ENCODE measurements around the gene NCBP2.

NCBP2 gene

GRCh38 chr3:196931157-196931556, 11.2 kb downstream of the NCBP2 start:
- Histone ChIP-seq H2BK15ac (ENCODE audit: low read depth, poor library complexity, severe bottlenecking) (no peak overlapping the region), H2BK120ac (ENCODE audit: low read depth, low read length) (no peak overlapping the region), H3K18ac (ENCODE audit: low read depth in 1 of 2, low read length in 2 of 2) (no peak overlapping the region), H2BK12ac (ENCODE audit: low read length in 2 of 2) (no peak overlapping the region), H4K91ac (ENCODE audit: low read length) (no peak overlapping the region), H3K27ac (ENCODE audit: low read length, poor library complexity, severe bottlenecking) (no peak overlapping the region), H3K4me2 (ENCODE audit: low read length, poor library complexity, severe bottlenecking) (no peak overlapping the region), H3K4ac (ENCODE audit: low read depth in 1 of 2, low read length in 2 of 2) (no peak overlapping the region), H3K23ac (ENCODE audit: low read length in 2 of 2) (no peak overlapping the region), H3K79me1 (replicated peaks; ENCODE audit: low read length, poor library complexity, severe bottlenecking) (peaks cover 8% of the 10 kb centered on the region), H3K4me3 (ENCODE audit: insufficient read depth in 1 of 2, low read depth in 1 of 2, low read length in 2 of 2) (no peak overlapping the region), H3K27me3 (ENCODE audit: control insufficient read depth in 1 of 2, insufficient read depth in 1 of 2, low read length in 2 of 2) (no peaks in the 10 kb centered on the region), H3K9me3 (ENCODE audit: control insufficient read depth, low read length) (no peaks in the 10 kb centered on the region), H3K9ac (ENCODE audit: low read length) (no peak overlapping the region), H3K4me1 (ENCODE audit: control insufficient read depth, insufficient read depth, low read depth, low read length) (no peaks in the 10 kb centered on the region), H2BK5ac (ENCODE audit: low read depth, low read length, poor library complexity, severe bottlenecking) (no peak overlapping the region), H2AFZ (ENCODE audit: low read depth, low read length) (no peak overlapping the region), H2AK5ac (ENCODE audit: low read length, severe bottlenecking) (no peak overlapping the region), H3K14ac (ENCODE audit: low read length in 2 of 2) (no peak overlapping the region), H4K8ac (ENCODE audit: low read length) (no peak overlapping the region), H3K36me3 (ENCODE audit: control insufficient read depth in 1 of 2, insufficient read depth in 2 of 2, low read depth in 1 of 2, low read length in 2 of 2) (peaks cover 29 to 76% of the 10 kb centered on the region in 2 experiments)
- WGBS = 96% methylated on average over 1 of the region's 4 CpGs
- DNase-seq = no peak

- Histone ChIP-seq H2AK5ac (ENCODE audit: low read length, severe bottlenecking) (no peak overlapping the region), H3K4me2 (ENCODE audit: low read length, poor library complexity, severe bottlenecking) (no peak overlapping the region), H2AFZ (ENCODE audit: low read depth, low read length) (no peak overlapping the region), H3K27ac (ENCODE audit: low read length, poor library complexity, severe bottlenecking) (no peak overlapping the region), H3K4ac (ENCODE audit: low read depth in 1 of 2, low read length in 2 of 2) (no peak overlapping the region), H3K4me3 (ENCODE audit: insufficient read depth in 1 of 2, low read depth in 1 of 2, low read length in 2 of 2) (no peak overlapping the region), H3K27me3 (ENCODE audit: control insufficient read depth in 1 of 2, insufficient read depth in 1 of 2, low read length in 2 of 2) (no peaks in the 10 kb centered on the region), H3K4me1 (ENCODE audit: control insufficient read depth, insufficient read depth, low read depth, low read length) (no peaks in the 10 kb centered on the region), H2BK15ac (ENCODE audit: low read depth, poor library complexity, severe bottlenecking) (no peak overlapping the region), H4K91ac (ENCODE audit: low read length) (no peak overlapping the region), H3K9me3 (ENCODE audit: control insufficient read depth, low read length) (no peaks in the 10 kb centered on the region), H3K36me3 (ENCODE audit: control insufficient read depth in 1 of 2, insufficient read depth in 2 of 2, low read depth in 1 of 2, low read length in 2 of 2) (peaks cover 24 to 74% of the 10 kb centered on the region in 2 experiments), H3K9ac (ENCODE audit: low read length) (no peak overlapping the region), H3K14ac (ENCODE audit: low read length in 2 of 2) (no peak overlapping the region), H2BK12ac (ENCODE audit: low read length in 2 of 2) (no peak overlapping the region), H3K23ac (ENCODE audit: low read length in 2 of 2) (no peak overlapping the region), H4K8ac (ENCODE audit: low read length) (no peak overlapping the region), H2BK5ac (ENCODE audit: low read depth, low read length, poor library complexity, severe bottlenecking) (no peak overlapping the region), H3K18ac (ENCODE audit: low read depth in 1 of 2, low read length in 2 of 2) (no peak overlapping the region), H3K79me1 (replicated peaks; ENCODE audit: low read length, poor library complexity, severe bottlenecking) (peaks cover 7% of the 10 kb centered on the region), H2BK120ac (ENCODE audit: low read depth, low read length) (no peak overlapping the region)
- 95% methylated on average over 7 of the region's 7 CpGs for WGBS
- DNase-seq = no peak
Measured at GRCh38 chr3:196927571-196928453, 14.5 kb downstream of the NCBP2 start.

- Histone ChIP-seq H3K9me3 (ENCODE audit: control insufficient read depth, low read length) (no peaks in the 10 kb centered on the region), H3K4me3 (ENCODE audit: insufficient read depth in 1 of 2, low read depth in 1 of 2, low read length in 2 of 2) (no peak overlapping the region), H4K8ac (ENCODE audit: low read length) (no peak overlapping the region), H2AK5ac (ENCODE audit: low read length, severe bottlenecking) (no peak overlapping the region), H3K27me3 (ENCODE audit: control insufficient read depth in 1 of 2, insufficient read depth in 1 of 2, low read length in 2 of 2) (no peaks in the 10 kb centered on the region), H2BK5ac (ENCODE audit: low read depth, low read length, poor library complexity, severe bottlenecking) (no peak overlapping the region), H3K27ac (ENCODE audit: low read length, poor library complexity, severe bottlenecking) (no peak overlapping the region), H3K79me1 (replicated peaks; ENCODE audit: low read length, poor library complexity, severe bottlenecking) (no peaks in the 10 kb centered on the region), H2BK15ac (ENCODE audit: low read depth, poor library complexity, severe bottlenecking) (no peak overlapping the region), H3K4me1 (ENCODE audit: control insufficient read depth, insufficient read depth, low read depth, low read length) (no peaks in the 10 kb centered on the region), H2AFZ (ENCODE audit: low read depth, low read length) (no peak overlapping the region), H3K4ac (ENCODE audit: low read depth in 1 of 2, low read length in 2 of 2) (no peak overlapping the region), H3K14ac (ENCODE audit: low read length in 2 of 2) (no peak overlapping the region), H3K36me3 (ENCODE audit: control insufficient read depth in 1 of 2, insufficient read depth in 2 of 2, low read depth in 1 of 2, low read length in 2 of 2) (peaks cover 11 to 59% of the 10 kb centered on the region in 2 experiments), H3K4me2 (ENCODE audit: low read length, poor library complexity, severe bottlenecking) (no peak overlapping the region), H3K9ac (ENCODE audit: low read length) (no peak overlapping the region), H2BK12ac (ENCODE audit: low read length in 2 of 2) (no peak overlapping the region), H3K18ac (ENCODE audit: low read depth in 1 of 2, low read length in 2 of 2) (no peak overlapping the region), H4K91ac (ENCODE audit: low read length) (no peak overlapping the region), H2BK120ac (ENCODE audit: low read depth, low read length) (no peak overlapping the region), H3K23ac (ENCODE audit: low read length in 2 of 2) (no peak overlapping the region)
- WGBS = 100% methylated on average over 2 of the region's 2 CpGs
- no peak for DNase-seq
Measured at GRCh38 chr3:196920733-196921132, 21.6 kb downstream of the NCBP2 start.

- Histone ChIP-seq H3K4me1 (ENCODE audit: control insufficient read depth, insufficient read depth, low read depth, low read length) (no peaks in the 10 kb centered on the region), H3K27ac (ENCODE audit: low read length, poor library complexity, severe bottlenecking) (no peak overlapping the region), H3K9ac (ENCODE audit: low read length) (no peak overlapping the region), H3K14ac (ENCODE audit: low read length in 2 of 2) (no peak overlapping the region), H2AFZ (ENCODE audit: low read depth, low read length) (no peak overlapping the region), H3K9me3 (ENCODE audit: control insufficient read depth, low read length) (no peaks in the 10 kb centered on the region), H3K4ac (ENCODE audit: low read depth in 1 of 2, low read length in 2 of 2) (no peak overlapping the region), H4K8ac (ENCODE audit: low read length) (no peak overlapping the region), H3K36me3 (ENCODE audit: control insufficient read depth in 1 of 2, insufficient read depth in 2 of 2, low read depth in 1 of 2, low read length in 2 of 2) (peaks cover 22 to 56% of the 10 kb centered on the region in 2 experiments), H3K27me3 (ENCODE audit: control insufficient read depth in 1 of 2, insufficient read depth in 1 of 2, low read length in 2 of 2) (no peaks in the 10 kb centered on the region), H3K18ac (ENCODE audit: low read depth in 1 of 2, low read length in 2 of 2) (no peak overlapping the region), H2BK120ac (ENCODE audit: low read depth, low read length) (no peak overlapping the region), H3K4me2 (ENCODE audit: low read length, poor library complexity, severe bottlenecking) (no peak overlapping the region), H2AK5ac (ENCODE audit: low read length, severe bottlenecking) (no peak overlapping the region), H4K91ac (ENCODE audit: low read length) (no peak overlapping the region), H3K4me3 (ENCODE audit: insufficient read depth in 1 of 2, low read depth in 1 of 2, low read length in 2 of 2) (no peak overlapping the region), H2BK5ac (ENCODE audit: low read depth, low read length, poor library complexity, severe bottlenecking) (no peak overlapping the region), H2BK12ac (ENCODE audit: low read length in 2 of 2) (no peak overlapping the region), H2BK15ac (ENCODE audit: low read depth, poor library complexity, severe bottlenecking) (no peak overlapping the region), H3K23ac (ENCODE audit: low read length in 2 of 2) (no peak overlapping the region), H3K79me1 (replicated peaks; ENCODE audit: low read length, poor library complexity, severe bottlenecking) (no peaks in the 10 kb centered on the region)
- WGBS = 100% methylated on average over 2 of the region's 2 CpGs
- DNase-seq = no peak
Measured at GRCh38 chr3:196918968-196919367, 23.4 kb downstream of the NCBP2 start.

Data from mesenchymal stem cell (in vitro differentiated cells and primary cell).